PC-3 (cell line): ENCODE data around the gene SAMHD1. TPM values are rescaled to one million over a fixed set of nuclear protein-coding genes. Genes with fewer than 3 reads are reported as not detected.
"Not testable (repeated sequence)": the region's sequence is repeated elsewhere in the genome, so short reads cannot be mapped to it uniquely, and the experiment has no call there.

Source experiments
- ATAC-seq: fragments of 200-7000 bp; cut with Tn5 transposase; 2 replicates; pipeline ENCODE4 v1.9.1; 2020; ENCODE audit warnings: mild to moderate bottlenecking, moderate library complexity
- BruUV-seq: library from RNA; stranded (reverse); fragments of 400-500 nt; replicated peaks from 2 replicates; lab custom pipeline; 2021; lab: Mats Ljungman, UMichigan
- CTCF ChIA-PET: fragments of 300-600 bp; sonication (Branson Sonifier 250); formaldehyde crosslinking; loops from one replicate; lab custom pipeline; 2022; ENCODE audit warnings: antibody characterized with exemption; lab: Charles Lee
- POLR2A ChIA-PET: fragments of 300-600 bp; sonication (Branson Sonifier 250); formaldehyde crosslinking; loops from one replicate; lab custom pipeline; 2022; ENCODE audit warnings: antibody characterized with exemption; ENCODE audit not compliant: unreplicated experiment; lab: Charles Lee
- DNase-seq: peaks from one replicate; pipeline ENCODE4 v3.0.0-alpha.2; 2015
- H2AFZ ChIP-seq: fragments of 300-600 bp; sonication (generic); 2 replicates; pipeline ENCODE4 v1.6.0; 2016; ENCODE audit warnings: antibody characterized with exemption, low read length
- H3F3A ChIP-seq: fragments of 300-600 bp; sonication (generic); one replicate; pipeline ENCODE4 v1.6.0; 2017; ENCODE audit warnings: antibody characterized with exemption, low read length, control low read depth, mild to moderate bottlenecking; ENCODE audit not compliant: unreplicated experiment
- H3K27ac ChIP-seq: fragments of 300-600 bp; sonication (generic); 2 replicates; pipeline ENCODE4 v1.5.1; 2016; ENCODE audit warnings: mild to moderate bottlenecking, low read length
- H3K27me3 ChIP-seq: fragments of 300-600 bp; sonication (generic); 2 replicates; pipeline ENCODE4 v1.6.1; 2016; ENCODE audit warnings: low read length, mixed read lengths
- H3K36me3 ChIP-seq: fragments of 300-600 bp; sonication (generic); 2 replicates; pipeline ENCODE4 v1.6.1; 2016; ENCODE audit warnings: low read depth, mixed run types, low read length, mixed read lengths
- H3K4me1 ChIP-seq: fragments of 300-600 bp; sonication (generic); 2 replicates; pipeline ENCODE4 v1.5.1; 2016; ENCODE audit warnings: low read length; ENCODE audit not compliant: insufficient read depth
- H3K4me2 ChIP-seq: fragments of 300-600 bp; sonication (generic); 2 replicates; pipeline ENCODE4 v1.6.0; 2016; ENCODE audit warnings: low read length
- H3K4me3 ChIP-seq: fragments of 300-600 bp; sonication (generic); 2 replicates; pipeline ENCODE4 v1.5.1; 2016; ENCODE audit warnings: mild to moderate bottlenecking, low read length, mixed read lengths
- H3K79me2 ChIP-seq: fragments of 300-600 bp; sonication (generic); 2 replicates; pipeline ENCODE4 v1.6.1; 2017; ENCODE audit warnings: low read length, mixed read lengths
- H3K9ac ChIP-seq: fragments of 300-600 bp; sonication (generic); 2 replicates; pipeline ENCODE4 v1.6.0; 2016; ENCODE audit warnings: mild to moderate bottlenecking, low read length
- H3K9me2 ChIP-seq: fragments of 300-600 bp; sonication (generic); replicated peaks from 2 replicates; pipeline ENCODE4 v1.6.1; 2016; ENCODE audit warnings: mixed run types, low read length, mixed read lengths
- H3K9me3 ChIP-seq: fragments of 300-600 bp; sonication (generic); 2 replicates; pipeline ENCODE4 v1.6.1; 2016; ENCODE audit warnings: low read length, mixed read lengths
- H4K20me1 ChIP-seq: fragments of 300-600 bp; sonication (generic); 2 replicates; pipeline ENCODE4 v1.6.1; 2016; ENCODE audit warnings: low read length, mixed read lengths
- CTCF ChIP-seq: fragments of 300-600 bp; sonication (generic); conservative IDR thresholded peaks from 2 replicates; pipeline ENCODE4 v1.5.1; 2017; ENCODE audit warnings: antibody characterized with exemption, low read depth, mild to moderate bottlenecking, low read length
- EZH2 ChIP-seq: fragments of 300-600 bp; sonication (generic); IDR thresholded peaks from one replicate; pipeline ENCODE4 v1.6.1; 2017; ENCODE audit warnings: antibody characterized with exemption, mild to moderate bottlenecking, low read length; ENCODE audit not compliant: unreplicated experiment
- EZH2phosphoT487 ChIP-seq: fragments of 300-600 bp; sonication (generic); IDR thresholded peaks from 2 replicates; pipeline ENCODE4 v1.6.1; 2018; ENCODE audit warnings: mild to moderate bottlenecking, antibody characterized with exemption, low read length, borderline replicate concordance
- intact Hi-C: fragments of 100-400 bp; cut with micrococcal nuclease; formaldehyde crosslinking; loops from 2 replicates; pipeline ENCODE4 v1.9.0; 2023
- total RNA-seq: library from RNA; depleted of rRNA; stranded (reverse); fragments of >200 nt; gene quantifications from 2 replicates; pipeline ENCODE4 v1.2.3, GENCODE V29; 2014

Gene SAMHD1
- total RNA-seq, 1 experiment from 2014 or later: 24.2 TPM

GRCh38 chr20:36997121-36997520, 45.6 kb upstream of the SAMHD1 start:
- no peak overlapping the region for H3K4me2 ChIP-seq
- BruUV-seq: no TSS peak
- POLR2A ChIA-PET: no interaction called here
- H3F3A ChIP-seq: no peaks in the 10 kb centered on the region
- no peak overlapping the region for H3K27ac ChIP-seq
- ATAC-seq (no peak), DNase-seq (no peak)
- CTCF ChIA-PET: no interaction called here
- no peaks in the 10 kb centered on the region for H3K27me3 ChIP-seq
- H3K4me3 ChIP-seq: no peak overlapping the region
- H3K36me3 ChIP-seq: peaks cover 18% of the 10 kb centered on the region
- intact Hi-C loops: no loop called here
- no peaks in the 10 kb centered on the region for H3K79me2 ChIP-seq
- no peaks in the 10 kb centered on the region for H3K4me1 ChIP-seq
- H2AFZ ChIP-seq: no peak overlapping the region
- H3K9me2 ChIP-seq: no peaks in the 10 kb centered on the region
- no peaks in the 10 kb centered on the region for H3K9me3 ChIP-seq
- H4K20me1 ChIP-seq: no peaks in the 10 kb centered on the region
- no peak overlapping the region for H3K9ac ChIP-seq
- TF ChIP-seq CTCF: no peak
- TF ChIP-seq EZH2phosphoT487: no peak
- TF ChIP-seq EZH2: no peak

- ATAC-seq, H3K27me3 ChIP-seq, CTCF ChIA-PET, H3K9me2 ChIP-seq, H3K27ac ChIP-seq, H3K9me3 ChIP-seq, BruUV-seq, intact Hi-C loops, H3K9ac ChIP-seq, H3K4me2 ChIP-seq, H3K79me2 ChIP-seq, H3F3A ChIP-seq, DNase-seq, POLR2A ChIA-PET, H3K4me3 ChIP-seq, H3K4me1 ChIP-seq, H4K20me1 ChIP-seq, H2AFZ ChIP-seq: not testable (repeated sequence)
- peaks cover 18% of the 10 kb centered on the region for H3K36me3 ChIP-seq
These were observed 42.7 kb upstream of the SAMHD1 start for GRCh38 chr20:36994221-36994620.

GRCh38 chr20:36992802-36993334, 41.4 kb upstream of the SAMHD1 start:
- intact Hi-C loops: no loop called here
- H3K4me1 ChIP-seq: no peaks in the 10 kb centered on the region
- no peaks in the 10 kb centered on the region for H3K79me2 ChIP-seq
- no peak overlapping the region for H3K9ac ChIP-seq
- no peak overlapping the region for H3K27ac ChIP-seq
- BruUV-seq: no TSS peak
- ChIA-PET CTCF (no interaction called here), POLR2A (no interaction called here)
- H2AFZ ChIP-seq: no peak overlapping the region
- no peaks in the 10 kb centered on the region for H3F3A ChIP-seq
- DNase-seq: no peak
- TF ChIP-seq CTCF: no peak
- no peak for TF ChIP-seq EZH2
- no peak for TF ChIP-seq EZH2phosphoT487
- H3K27me3 ChIP-seq: no peaks in the 10 kb centered on the region
- H3K4me2 ChIP-seq: no peak overlapping the region
- H3K9me3 ChIP-seq: no peaks in the 10 kb centered on the region
- no peak overlapping the region for H3K4me3 ChIP-seq
- peaks cover 18% of the 10 kb centered on the region for H3K36me3 ChIP-seq
- H3K9me2 ChIP-seq: no peaks in the 10 kb centered on the region
- no peaks in the 10 kb centered on the region for H4K20me1 ChIP-seq
- ATAC-seq: no peak
